ENCODE data around the gene MRPL36.

Gene MRPL36

DNA sequence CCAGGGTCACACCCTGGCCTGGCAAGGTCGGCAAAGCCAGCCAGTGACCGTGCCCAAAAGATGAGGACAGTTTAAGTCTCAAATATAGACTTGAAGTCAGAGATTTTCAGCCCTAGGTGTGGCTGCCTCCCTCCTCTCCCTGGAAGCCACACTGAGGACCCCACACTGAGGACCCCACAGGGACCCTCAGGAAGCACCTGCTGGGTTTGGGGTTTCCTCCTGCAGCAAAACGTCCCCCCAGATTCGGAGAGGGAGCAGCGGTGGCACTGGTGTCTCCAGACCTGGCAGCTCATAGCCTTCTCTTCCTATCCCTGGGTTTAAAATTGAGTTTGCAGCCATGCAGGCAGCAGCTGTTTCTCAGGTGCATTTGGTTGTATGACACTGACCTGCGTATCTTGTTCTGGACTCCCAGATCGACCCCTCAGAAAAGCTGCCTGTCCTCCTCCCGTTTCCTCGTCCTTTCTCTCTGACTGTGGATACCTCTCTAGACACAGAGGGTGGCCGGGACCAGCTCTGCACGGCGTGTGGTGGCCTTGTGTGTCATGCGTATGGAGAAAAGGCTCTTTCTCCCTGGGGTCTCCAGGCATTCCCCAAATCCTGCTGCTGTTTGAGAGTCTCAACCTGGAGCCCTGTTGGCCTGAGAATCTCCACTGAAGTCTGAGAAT, 36.6 kb downstream of the MRPL36 start:
- DNase-seq = no peak

- no peak for DNase-seq
Measured at GRCh38 chr5:1762121-1762882, 37.3 kb downstream of the MRPL36 start.

GRCh38 chr5:1761453-1761755, 38.2 kb downstream of the MRPL36 start:
- DNase-seq = no peak

DNA sequence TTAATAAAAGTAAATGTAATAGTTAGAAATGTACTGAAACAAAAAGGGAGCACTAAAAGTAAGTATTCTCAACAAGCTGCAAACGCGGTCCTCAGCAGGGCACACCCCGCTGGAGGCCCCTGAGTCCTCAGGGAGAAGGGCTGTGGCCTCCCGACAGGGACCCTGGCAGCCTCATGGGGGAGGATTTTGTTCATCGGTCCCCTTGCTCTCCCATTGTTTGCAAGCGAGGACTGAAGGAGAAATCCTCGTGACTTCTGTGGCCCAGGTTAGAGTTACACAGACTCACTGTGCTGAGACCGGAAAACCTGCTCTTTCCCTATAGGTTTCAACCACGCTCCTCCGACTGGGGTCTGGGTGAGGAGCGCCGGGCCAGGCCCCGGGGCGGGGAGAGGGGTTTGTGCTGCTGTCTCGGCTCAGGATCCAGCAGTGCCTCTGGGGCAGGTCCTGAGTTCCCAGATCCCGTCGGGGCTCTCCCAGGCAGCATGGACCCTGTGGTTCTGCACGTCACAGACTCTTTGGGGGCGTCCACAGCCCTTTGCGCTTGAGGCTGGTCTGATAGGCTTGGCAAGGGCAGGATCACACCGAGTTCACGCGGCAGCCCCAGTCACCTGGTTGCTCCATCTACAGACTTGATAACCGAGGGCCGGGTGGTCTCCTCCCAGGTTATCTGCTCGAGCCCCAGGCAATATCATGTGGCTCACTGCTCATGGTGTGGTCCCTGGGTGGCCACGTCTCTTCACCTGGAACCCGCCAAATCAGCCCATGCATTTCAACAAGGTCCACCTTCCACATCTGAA, 38.8 kb downstream of the MRPL36 start:
- no peak for DNase-seq

DNA sequence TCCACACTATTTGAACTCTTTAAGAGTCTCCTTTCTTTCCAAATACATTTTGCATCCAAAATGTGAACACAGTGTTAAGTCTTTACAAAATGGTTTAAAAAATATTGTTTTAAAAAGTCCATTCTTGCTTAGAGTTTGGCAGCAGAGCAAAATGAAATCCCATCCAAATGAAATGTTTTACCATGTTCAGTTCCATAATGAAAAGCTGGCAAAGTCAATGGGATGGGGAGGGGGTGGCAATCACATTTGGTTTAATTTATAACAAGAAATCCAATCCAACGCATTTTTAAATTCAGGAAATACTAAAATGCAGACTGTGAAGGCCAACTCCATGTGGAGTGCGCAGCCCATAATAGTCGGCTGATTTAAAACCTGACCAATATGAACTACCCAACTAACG, 39.4 kb downstream of the MRPL36 start:
- DNase-seq = no peak

DNA sequence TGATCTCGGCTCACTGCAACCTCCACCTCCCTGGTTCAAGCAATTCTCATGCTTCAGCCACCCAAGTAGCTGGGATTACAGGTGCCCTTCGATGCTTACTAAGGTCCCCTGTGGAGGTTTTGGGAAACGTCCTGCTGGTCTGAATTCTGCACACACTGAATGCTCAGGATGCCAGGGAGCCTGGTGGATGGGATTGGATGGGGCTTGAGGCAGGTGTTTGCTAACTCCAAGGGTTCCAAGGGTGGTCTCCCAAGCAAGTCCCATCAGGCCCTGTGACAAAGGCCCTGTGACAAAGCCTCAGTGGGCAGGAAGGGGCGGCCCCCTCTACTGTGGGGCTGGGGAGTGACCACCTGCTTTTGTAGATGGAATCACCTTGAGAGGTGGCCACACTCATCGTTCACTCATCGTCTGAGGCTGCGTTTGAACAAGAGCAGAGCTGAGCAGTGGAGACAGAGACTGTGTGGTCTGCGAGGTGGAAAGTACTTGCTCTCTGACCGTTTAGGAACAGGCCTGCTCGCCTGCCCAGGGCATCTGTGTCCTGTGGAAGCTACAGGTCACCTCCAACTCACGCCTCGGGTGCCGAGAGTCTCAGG, 40.2 kb downstream of the MRPL36 start:
- no peak for DNase-seq

DNA sequence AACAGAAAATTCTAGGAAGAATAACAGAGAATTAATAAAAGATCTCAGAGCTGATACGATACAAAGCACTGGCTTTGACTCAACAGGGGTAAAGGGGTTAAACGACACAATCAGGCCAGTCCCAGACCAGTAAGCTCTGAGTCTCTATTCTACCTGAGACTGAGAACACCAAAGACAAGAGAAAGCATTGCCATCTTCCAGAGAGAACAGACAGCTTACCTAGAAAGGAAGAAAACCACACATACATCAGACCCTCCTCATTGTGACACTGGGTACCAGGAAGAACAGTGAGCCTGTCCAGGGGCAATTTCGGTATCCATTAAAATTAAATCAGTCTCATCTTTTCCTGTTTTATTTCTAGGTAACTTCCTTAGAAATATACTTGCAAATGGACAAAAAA, 41.1 kb downstream of the MRPL36 start:
- no peak for DNase-seq

- DNase-seq = no peak
Measured at GRCh38 chr5:1757511-1757910, 42.1 kb downstream of the MRPL36 start.

DNA sequence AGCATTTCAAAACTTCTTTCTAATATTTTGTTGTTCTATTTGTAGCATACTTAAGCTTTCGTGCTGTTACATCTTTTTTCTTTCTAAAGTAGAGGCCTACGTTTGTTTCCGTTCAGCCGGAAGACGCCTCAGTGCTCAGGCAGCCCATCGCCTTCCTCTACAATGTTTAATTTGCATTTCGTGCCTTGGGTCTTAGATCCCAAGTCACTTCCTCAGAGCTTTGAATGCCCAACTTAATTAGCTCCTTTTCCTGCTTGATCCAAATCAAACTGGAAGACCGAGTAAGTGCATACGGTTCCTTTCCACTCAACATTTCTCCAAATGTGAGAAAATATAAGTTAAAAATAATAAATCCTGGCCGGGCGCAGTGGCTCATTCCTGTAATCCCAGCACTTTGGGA, 43.2 kb downstream of the MRPL36 start:
- DNase-seq = no peak

- DNase-seq = no peak
Measured at GRCh38 chr5:1755321-1755949, 44.2 kb downstream of the MRPL36 start.

DNA sequence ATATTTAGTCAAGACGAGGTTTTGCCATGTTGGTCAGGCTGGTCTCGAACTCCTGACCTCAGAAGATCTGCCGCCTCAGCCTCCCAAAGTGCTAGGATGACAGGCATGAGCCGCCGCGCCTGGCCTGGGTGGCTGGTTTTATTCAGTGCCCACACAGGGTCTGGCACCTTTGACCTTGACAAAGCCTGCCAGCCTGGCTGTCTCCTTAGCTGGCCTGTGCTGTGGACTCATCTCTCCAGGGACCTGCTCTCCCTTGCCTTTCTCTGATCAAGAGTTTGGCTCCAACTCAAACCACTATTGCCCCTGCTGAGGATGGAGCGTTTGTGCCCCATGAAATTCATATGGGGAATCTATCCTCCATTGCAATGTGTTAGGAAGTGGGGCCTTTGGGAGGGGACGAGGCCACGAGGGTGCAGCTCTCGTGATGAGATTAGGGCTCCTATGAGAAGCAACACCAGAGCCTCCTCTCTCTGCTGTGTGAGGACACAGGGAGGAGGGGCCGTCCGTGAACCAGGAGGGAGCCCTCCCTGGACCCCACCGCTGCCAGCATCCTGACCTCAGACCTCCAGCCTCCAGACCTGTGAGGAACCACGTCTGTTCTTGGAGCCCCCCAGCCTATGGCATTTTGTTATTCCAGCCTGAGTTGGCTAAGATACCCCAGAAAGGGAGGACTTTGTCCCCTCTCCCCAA, 45.0 kb downstream of the MRPL36 start:
- no peak for DNase-seq

DNA sequence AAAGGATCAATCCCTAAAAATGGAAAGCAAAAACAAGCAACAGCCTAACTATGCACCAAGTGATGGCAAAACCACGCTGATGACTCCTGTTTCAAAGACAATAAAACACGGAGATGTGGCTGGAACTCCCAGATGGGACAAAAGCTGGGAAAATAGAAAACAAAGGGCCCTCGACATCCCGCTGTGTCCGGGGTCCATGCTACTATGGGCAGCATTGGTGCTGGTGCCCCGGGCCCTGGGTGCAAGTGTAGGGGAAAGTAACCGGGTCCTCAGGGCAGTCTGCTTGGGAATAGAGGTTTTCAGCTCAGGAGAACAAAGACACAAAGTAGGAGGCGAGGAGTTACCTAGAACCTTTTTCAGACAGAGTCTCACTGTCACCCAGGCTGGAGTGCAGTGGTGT, 46.1 kb downstream of the MRPL36 start:
- DNase-seq = no peak

DNA sequence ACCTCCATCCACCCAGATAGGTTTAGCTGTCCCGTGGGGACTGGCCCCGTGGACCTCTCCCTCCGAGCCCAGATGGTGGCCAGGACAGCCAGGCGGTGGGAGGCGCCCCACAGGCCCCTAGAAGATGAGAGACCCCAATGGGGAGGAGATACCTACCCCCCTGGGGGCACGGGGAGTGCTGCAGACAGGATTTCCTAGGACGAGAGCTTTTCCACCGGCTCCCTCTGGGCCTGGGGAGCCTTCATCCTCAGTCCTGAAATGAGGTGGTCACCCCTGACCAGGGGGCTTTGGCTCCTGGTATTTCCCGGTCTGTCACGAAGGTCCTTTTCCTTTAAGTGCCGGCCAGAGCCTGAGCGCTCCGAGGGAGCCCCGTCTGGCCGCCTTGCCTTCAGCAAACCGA, 46.8 kb downstream of the MRPL36 start:
- DNase-seq = no peak

- DNase-seq = no peak
Measured at GRCh38 chr5:1751864-1752822, 47.5 kb downstream of the MRPL36 start.

GRCh38 chr5:1751026-1751863, 48.4 kb downstream of the MRPL36 start:
- no peak for DNase-seq

GRCh38 chr5:1750469-1750868, 49.2 kb downstream of the MRPL36 start:
- no peak for DNase-seq

- DNase-seq = no peak
Measured at GRCh38 chr5:1749346-1750124, 50.1 kb downstream of the MRPL36 start.

DNA sequence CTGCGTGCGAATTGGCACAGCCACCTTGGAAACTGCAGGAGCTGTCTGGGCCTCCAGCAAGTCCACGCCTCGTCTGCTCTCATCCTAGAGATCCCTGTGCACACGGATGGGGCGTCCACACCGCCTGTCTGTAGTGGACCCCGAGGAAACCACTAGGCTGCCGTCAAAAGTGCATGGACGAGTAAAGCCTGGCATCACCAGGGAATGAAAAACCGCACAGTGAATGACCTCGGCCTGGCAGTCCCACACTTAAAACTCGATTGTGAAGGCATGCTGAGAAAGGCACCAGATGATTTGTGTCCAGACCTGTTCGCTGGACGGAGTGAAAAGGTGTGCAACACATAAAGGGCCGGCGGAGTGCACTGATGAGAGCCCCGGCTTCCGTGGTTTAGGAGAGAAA, 50.8 kb downstream of the MRPL36 start:
- DNase-seq = no peak

Measured in retina (tissue), 1 donor.